ENCODE data around the gene CAPG.
"Not testable (repeated sequence)": the region's sequence is repeated elsewhere in the genome, so short reads cannot be mapped to it uniquely, and the experiment has no call there.

The CAPG gene

DNA sequence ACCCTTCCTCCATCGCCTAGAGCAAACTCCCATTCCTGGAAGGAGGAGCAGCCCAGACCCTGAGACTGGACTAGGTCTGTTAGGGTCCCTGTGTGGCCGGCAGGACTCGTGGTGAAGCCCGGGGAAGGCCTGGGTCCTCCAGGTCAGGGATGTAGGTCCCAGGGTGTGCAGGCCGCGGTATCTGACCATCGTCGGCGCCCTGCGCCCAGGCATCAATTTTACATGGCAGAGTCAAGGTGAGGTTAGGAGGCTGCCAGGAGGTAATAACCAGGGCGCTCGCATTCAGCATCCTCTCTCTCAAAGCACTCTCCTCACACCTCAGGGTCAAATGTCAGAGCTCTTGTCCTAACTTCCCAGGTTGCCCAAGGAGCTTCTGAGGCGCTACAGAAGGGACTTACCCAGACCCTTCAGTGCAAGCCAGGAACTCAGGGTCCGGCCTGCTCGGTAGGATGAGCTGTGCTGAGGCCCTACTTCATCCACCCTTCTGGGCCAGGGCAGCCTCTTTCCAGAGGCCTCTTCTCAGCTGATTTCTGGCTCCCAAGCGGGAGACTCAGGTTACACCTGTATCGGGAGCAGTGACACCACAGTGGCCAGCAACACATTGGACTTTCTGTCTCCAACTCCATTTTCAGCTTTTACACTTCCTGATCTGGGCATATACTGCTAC lies 9.0 kb upstream of the CAPG start:
- DNase-seq = no peak

DNA sequence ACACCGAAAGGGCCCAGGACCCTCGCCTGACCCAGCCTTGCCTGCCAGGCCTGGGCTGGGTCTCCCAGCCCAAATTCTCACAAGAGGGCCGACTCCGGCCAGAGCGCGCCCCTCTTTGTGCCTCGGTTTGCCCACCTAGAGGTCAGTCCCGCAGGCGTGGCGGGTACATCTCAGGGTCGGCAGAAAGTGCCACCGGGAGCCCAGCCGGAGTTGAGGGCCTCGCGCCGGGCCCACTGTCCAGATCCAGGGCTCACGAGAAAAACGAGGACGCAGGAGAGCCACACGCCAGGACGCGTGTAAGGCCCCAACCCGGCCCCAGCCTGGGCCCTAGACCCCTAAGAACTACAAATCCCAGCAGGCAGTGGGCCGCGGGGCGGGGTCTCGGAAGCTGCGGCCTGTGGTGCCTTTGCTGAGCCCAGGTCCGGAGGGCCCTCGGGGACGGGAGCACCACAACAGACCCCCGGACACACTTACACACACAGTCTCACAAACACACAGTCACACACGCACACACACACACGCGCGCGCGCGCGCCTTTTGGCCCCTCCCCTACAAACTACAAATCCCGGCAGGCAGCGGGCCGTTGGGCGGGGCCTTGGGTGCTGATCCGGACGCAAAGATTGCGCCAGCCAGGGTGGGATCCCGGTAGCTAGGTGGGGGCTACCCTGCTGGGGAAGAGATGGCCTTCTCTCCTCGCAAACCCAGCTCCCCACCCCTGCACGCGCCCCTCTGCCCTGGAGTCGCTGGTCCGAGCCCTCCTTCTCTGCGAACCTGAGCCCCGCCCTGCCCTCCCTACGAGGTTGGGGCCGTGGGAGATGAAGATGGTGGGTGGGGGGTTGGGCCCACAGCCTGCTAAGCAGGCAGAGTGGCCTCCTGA lies 8.2 kb upstream of the CAPG start, which contains the start of gene SH2D6:
Gene SH2D6, plus strand, starts transcription at position 583 of the 877 bp plus-strand sequence. CDS start 10,752 bp downstream, outside the sequence.
- DNase-seq = peak; percentile 29

DNA sequence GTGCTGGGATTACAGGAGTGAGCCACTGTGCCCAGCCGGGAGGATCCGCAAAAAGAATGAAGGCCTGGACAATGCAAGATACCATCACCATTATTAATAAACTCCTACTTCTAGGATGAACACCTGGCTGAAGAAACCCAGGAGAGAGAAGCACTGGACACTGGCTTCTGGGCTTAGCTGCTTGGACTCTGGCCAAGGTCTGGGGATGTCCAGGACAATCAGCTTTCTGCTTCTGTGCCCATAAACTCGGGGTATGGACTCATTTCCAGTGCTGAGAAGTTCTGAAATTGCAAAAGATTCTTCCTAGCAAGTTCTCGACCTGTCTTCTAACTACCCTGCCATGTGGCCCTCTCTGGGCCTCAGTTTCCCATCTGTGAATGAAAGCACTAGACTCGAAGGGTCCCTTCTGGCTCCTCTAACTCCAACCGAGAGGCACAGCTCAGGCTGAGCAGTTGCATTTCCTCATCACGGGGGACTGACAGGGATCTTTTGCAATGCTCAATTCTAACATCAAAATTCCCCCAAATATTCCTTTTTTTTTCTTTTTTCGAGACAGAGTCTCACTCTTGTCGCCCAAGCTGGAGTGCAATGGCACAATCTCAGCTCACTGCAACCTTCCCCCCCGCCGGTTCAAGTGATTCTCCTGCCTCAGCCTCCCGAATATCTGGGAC lies 5.9 kb upstream of the CAPG start:
- DNase-seq = no peak

DNA sequence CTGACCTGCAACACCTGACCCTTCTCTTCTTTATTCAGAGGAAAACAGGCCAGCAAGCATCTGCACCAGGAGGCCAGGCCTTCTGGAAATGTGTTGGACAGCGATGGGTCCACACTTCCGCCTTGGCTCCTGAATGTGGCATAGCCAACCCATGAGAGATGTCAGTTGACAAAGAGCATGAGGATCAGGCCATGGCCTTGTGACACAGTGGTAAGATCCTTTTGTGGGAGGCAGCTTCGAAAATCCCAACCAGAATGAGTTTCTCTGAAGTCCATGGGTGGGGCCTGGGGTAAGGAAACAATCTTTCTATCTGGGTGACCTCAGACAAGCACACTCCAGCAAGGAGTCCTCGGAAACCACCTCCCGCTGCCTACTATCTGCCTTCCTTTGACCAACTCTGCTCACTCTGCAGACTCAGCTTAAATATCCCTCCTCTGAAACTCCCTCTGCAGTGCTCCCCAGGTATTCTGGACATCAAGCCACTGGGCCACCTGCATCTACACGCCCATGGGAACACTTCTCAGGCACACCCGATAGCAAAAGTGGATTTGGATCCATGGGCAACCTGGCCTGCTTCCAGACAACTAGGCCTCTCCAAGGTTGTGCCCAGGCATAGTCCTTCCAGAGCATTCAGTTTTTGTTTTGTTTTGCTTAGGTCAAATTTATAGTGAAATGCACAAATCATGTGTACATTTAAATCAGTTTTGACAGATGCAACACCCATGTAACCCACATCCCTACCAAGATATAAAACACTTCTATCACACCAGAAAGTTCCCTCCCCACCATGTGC lies 4.8 kb upstream of the CAPG start:
- no peak for DNase-seq

DNA sequence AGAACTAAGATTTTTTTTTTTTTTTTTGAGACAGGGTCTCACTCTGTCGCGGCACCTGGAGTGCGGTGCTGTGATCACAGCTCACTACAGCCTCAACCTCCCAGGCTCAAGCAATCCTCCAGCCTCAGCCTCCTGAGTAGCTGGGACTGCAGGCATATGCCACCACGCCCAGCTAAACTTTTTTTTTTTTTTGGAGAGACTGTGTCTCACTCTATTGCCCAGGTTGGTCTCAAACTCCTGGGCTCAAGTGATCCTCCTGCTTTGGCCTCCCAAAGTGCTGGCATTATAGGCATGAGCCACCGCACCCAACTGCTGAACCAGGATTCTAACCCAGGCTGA lies 4.2 kb upstream of the CAPG start:
- DNase-seq = not testable (repeated sequence)

DNA sequence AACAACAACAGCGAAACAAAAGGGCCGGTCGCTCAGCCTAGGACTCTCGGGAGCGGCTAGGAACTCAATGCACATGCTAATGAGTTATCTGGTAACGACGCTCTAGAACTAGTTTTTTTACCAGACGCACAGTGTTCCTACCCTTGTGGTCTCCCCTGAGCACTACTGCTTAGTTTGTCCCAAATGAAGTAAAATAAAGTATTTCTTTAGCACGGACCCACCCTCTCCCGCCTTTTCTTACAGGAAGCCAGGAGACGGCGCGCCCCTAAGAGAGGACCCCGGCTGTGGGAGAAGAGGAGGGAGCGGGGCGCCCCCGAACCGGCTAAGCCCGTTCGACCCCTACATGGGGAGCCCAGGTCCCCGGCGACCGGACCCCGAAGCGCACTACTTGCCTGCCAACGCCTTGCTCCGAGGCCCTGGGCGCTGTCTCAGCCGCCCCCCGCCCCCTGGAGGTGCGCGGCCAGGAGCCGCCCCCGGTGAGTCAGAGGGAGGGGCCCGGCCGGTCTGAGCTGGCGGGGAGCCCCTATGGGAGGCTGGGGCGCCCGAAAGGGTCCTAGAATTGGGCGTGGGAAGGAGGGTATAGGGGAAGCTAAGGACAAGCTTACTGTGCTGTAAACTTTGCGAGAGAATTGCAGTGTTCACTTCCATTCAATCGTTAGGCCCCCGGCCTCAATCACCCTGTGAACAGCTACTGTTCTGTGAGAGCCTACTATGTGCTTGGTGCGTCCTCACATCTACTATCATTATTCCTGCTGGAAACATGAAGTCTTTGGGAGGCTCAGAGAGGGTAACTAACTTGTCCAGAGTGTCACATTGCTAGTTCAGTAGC lies 3.6 kb upstream of the CAPG start:
- DNase-seq = no peak

DNA sequence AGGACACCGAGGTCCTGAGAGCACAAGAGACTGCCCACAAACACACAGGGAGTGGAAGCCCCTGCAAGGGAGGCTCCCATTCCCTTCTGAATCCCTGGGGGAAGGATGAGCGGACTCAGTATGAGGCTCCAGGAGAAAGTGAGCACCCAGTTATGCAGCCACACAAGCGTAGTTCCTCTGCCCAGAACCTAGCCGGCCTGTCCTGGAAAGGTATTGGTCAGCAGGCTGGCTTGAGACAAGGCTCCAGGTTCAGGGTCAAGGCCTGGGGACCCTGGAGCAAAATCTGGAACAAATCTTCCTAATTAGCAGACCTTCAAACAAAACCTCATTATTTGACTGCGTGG lies 1.2 kb upstream of the CAPG start:
- DNase-seq = no peak

DNA sequence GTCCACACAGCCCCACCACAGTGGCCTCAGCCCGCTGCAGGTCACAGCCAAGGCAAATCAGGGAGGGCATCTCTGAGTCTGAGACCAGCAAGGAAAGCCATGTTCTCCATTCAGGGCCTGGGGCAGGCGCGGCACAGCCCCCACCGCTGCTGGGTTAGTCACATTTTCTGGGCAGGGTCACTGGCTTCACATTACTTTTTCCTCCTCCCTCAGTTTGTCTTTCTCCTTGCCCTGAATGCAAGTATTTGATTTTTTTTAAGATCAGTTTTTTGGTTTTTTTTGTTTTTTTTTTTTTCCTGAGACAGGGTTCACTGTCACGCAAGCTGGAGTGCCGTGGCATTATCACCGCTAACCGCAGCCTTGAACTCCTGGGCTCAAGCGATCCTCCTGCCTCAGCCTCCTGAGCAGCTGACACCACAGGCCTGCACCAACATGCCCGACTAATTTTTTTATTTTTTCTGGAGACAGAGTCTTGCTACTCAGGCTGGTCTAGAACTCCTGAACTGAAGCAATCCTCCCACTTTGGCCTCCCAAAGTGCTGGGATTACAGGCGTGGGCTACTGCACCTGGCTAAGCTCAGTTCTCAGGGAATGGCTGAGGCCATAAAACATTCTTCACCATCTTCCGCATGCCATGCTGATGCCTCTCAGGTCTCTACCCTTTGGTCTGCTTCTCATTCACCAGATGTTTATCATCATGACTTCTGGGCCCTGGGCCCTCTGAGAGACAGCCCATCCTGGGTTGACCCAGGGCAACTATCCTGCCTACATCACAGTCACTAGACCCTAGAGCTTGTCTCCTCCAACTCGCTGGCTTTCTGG lies 628 bp upstream of the CAPG start:
- DNase-seq = no peak

DNA sequence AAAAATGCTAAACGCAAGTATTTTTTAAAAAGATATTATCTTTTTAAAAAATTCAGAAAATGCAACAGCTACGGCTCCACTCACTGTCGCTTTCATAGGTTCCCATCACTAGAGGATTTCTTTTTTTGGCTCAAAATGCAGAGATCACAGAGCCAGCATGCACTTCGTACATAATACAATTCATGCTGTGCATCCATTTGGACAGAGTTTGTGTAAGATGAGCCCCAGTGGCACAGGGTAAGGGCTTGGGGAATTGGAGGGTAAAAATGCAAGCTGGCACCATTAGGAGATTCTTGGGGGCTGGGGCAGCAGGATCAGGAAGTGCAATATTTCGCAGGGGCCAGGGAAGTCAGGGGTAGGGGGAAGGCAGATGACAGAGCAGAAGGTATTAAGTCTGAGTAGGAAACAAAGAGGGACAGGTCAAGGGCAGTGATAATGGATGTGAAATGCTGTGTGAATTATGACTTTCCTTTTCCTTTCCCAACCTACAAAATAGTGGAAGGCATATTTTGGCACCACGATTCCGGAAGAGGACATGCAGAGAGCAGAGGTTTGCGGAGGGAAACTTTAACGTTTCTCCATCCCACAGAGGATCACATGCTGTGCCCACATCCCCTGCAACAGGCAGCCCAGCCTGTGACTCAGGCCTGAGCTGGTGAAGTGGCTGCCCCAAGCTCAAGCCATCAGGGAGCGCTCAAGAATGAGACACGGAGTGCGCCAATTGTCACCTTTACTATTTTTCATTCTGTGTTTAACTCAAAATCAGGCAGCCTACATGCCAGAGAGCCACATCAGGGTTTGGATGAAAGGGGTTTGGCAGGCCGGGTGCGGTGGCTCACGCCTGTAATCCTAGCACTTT lies 4.7 kb downstream of the CAPG start:
- DNase-seq = no peak

DNA sequence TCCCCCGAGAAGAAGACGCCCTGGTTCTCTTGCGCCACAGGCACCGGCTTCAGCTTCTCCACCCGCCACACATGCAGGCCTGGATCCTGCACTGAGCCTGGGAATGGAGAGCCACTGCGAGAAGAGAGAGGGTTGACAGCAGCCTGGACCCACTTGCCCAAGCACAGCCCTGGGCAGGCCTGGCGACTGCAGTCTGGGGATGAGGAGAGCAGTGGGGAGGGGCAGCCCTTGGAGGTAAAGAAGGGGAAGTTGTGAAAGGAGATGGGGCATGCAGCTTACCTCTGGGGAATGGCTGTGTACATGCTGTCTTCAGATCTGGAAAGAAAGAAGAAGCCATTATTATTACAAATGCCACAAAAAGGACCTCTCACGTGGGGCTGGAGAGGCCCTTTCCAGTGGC lies 8.3 kb downstream of the CAPG start:
- DNase-seq = no peak

DNA sequence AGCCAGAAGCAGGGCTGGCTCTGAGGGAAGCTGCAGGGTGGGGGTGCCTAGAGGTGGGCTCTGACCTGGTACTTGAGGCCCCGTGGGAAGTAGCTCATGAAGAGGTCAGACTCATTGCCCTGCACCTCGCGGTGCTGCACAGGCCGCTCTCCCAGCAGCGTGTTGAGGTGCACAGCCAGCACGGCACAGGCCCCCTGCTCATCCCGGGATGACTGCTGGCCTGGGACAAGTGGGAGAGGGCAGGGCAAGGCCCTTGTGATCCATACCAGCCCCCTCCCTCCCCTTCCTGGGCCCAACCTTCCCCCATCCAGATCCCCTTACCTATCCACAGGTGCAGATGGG lies 8.7 kb downstream of the CAPG start:
- DNase-seq = no peak

DNA sequence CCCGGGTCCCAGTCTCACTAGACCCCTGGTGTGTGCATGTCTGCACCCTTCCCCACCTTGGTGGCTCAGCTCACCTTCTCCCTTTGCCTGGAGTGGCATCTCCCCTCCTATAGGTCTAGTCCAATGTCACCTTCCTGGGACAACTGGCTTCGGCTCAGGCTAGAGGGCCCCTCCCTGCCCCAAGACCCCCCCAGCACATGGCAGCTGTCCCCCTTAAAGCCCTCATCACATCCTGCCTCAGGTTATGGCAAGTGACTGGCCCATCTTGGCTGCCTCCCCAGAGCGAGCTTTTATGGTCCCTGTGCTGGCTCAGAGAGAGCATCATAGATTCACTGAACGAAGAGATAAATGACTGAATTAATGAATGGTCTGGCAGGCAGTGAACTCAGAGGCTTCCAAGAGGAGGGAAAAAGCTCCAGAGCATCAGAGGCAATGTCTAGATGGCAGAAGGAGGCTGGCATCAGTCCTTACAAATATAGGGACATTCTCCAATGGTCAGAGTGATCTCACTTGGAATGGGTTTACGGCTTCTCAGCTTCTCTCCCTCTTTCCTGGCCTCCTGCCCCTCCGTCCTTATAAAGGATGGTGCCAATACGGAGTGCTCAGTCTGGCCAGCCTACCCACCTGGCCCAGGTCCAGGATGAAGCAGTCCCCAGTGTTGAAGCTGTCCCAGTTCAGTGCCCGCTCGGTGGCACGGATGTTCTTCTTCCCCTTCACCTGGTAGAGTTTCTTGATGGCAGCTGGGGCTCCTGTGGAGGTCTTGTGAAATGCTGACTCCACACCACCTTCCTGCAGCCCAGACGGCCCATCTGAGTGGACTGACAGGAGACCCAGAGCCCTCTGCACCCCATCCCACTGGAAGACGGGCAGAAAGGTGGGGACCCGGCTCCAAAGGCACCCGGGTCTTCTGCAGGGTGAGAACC lies 9.4 kb downstream of the CAPG start:
- no peak for DNase-seq

DNA sequence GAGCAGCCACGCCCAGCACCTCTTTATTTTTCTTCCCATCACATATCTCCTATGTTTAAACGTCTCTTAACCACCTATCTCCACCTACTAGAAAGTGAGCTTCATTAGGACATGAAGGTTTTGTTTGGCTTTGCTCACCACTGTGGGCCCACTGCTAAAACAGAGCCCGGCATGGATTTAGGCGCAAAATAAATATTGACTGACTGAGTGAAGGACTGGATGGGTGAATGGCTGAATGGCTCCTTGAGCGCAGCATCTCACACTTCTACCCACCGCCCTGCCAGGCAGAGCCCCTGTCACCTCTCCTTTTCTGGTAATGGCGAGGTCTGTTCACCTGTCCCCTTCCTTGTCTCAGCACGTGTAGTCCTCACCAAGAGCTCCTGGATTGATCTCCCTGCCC lies 10.1 kb downstream of the CAPG start:
- DNase-seq = no peak

DNA sequence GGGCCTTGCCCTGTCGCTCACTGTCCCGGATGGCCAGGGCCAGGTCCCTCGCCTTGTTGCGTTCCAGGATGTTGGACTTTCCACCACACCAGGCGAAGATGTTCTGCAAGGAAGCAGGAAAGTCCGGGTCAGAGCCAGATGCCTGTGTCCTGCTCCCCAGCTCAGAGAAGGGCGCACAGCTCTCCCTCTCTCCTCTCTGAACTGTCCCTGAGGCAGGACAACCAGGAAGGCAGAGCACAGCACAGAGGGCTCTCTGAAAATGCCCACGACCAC lies 11.0 kb downstream of the CAPG start:
- DNase-seq = no peak

DNA sequence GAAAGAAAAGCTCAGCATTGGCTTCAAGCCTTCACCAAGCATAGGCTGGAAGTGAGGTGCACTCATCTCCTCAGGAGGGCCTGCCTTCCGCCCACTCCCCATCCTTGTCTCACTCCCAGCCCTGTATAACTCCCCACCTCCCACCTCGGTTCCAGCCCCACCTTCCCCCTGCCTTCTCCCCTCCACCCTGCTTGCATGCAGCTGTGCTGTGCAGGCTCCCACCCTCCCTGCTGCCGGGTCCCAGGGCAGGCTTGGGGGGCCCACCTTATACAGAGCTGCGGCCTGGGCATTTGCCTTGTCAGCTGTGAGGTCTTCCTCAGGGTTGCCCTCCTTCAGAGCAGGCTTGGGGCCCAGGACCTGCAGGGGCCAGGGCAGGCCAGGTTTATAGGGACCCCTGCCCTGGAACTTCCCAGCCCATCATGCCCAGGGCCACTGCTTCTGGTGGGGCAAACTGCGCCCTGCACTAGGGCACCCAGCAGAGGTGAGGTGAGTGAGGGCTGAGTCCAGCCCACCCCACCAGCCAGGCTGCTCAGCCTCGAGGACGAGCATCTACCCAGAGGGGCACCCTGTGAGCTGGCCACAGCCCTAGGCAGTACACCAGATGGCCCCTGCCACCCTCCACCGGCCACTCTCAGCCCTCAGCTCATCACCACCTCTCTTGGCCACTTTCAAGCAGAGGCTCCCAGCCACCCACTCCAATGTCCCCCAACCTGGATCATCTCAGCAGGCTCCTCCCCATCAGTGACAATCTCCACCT lies 11.6 kb downstream of the CAPG start:
- no peak for DNase-seq

DNA sequence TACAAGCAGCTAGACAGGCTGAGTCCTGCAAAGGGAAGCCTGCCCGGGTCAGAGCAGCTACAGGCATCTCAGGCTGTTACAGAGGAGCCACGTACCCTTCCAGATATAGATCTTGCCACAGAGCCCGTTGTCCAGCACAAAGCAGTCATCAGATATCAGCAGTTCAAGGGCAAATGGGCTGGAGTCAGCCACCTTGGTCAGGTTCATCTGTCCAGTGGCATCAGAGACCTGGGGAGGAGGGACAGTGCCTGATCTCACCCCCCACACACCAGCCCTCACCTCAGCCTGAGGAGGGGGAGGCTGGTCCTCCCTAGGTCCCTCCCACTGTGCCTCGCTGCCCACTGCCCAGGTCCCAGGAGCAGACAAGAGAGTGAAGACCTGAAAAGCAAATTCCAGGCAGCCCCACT lies 12.2 kb downstream of the CAPG start:
- no peak for DNase-seq

DNA sequence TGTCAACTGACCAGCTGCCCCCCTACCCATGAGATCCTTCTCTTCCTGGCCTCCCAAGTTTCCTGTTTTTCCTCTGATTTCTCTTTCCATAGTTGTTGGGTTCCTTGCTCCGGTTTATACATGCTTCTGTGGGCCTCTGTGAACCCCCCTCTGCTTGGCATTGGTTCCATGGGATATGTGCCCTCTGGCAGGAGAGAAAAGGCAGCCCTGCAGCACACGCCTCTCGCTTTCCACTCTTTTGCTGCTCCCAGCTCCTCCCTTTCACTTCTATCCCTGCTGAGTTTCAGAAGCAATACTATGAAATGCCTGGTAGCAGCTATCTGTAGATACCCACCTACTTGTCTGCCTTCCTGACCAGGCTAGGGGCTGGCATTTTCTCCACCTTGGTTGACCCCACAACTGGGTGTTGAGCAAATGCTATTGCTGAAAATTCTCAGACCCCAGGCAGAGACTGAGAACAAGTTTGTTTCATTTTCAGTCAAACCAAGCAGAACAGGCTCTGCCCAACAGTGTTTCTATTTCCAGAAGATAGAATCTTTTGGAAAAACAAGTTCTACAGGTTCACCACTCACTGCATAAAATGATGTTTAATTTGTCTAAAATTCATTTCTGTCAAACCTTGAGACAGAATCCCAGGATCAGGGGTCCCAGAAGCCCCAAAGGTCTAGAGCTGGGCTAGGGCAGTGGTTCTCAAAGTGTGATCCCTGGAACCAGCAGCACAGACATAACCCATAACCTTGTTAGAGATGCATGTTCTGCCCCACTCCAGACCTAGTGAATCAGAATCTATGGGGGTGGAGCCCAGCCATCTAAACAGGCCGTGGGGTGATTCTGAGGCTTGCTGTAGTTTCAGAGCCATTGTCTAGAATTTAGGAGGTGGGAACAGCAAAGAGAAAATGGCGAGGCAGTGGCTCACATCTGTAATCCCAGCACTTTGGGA lies 13.4 kb downstream of the CAPG start:
- DNase-seq = no peak
